ENCODE measurements around the gene LCN10.
"Not testable (repeated sequence)": the region's sequence is repeated elsewhere in the genome, so short reads cannot be mapped to it uniquely, and the experiment has no call there.

Gene LCN10

GRCh38 chr9:136761545-136761981 lies 18.8 kb upstream of the LCN10 start:
- TF ChIP-seq Cebpa-rat (IDR thresholded peaks at IDR 0.05): no peak
- H3K27ac ChIP-seq: peak overlapping the region; percentile 87
- no peak overlapping the region; the same call in 1 of the 2 replicates for H3K9ac ChIP-seq
- peak overlapping the region; percentile 77 for H3K4me2 ChIP-seq
- no peaks in the 10 kb centered on the region for H3K36me3 ChIP-seq
- no peaks in the 10 kb centered on the region for H4K20me1 ChIP-seq
- H3K9me3 ChIP-seq: no peaks in the 10 kb centered on the region
- H3K27me3 ChIP-seq: no peaks in the 10 kb centered on the region
- peaks cover 96% of the 10 kb centered on the region for H3K4me1 ChIP-seq
- no peak overlapping the region for H3K4me3 ChIP-seq

GRCh38 chr9:136760834-136761544 lies 18.2 kb upstream of the LCN10 start:
- H3K4me2 ChIP-seq: peak overlapping the region; percentile 77
- not testable (repeated sequence) for H3K27me3 ChIP-seq

DNA sequence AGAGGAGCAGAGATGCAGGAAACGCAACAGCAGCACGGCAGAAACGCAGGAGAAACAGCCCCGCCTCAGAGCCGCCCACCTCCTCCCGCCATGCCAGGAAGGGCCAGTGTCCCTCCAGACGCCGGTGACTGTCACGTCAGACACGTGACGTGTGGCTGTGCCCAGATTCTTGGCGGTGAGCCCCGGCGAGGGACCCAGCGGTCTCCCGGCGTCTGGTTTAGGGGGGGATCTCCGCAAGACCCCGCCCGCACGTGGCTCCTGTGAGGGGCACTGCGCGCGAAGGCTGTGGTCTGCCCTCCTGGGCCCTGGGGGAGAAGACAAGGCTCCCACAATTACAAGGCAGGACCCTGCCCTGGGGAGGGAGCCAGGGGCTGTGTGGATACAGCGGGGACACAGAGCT lies 17.7 kb upstream of the LCN10 start:
- Histone ChIP-seq H3K36me3 (no peaks in the 10 kb centered on the region), H3K27ac (peak overlapping the region; percentile 87), H3K4me1 (peaks cover 95% of the 10 kb centered on the region), H3K4me2 (peak overlapping the region; percentile 77), H3K9me3 (peaks cover 10% of the 10 kb centered on the region), H3K27me3 (no peaks in the 10 kb centered on the region), H4K20me1 (no peaks in the 10 kb centered on the region), H3K9ac (peak overlapping the region; percentile 75), H3K4me3 (peak overlapping the region; percentile 54)
- no peak for TF ChIP-seq Cebpa-rat (IDR thresholded peaks at IDR 0.05)

More at GRCh38 chr9:136760834-136761544, 18.2 kb upstream of the LCN10 start:
- H3K36me3 ChIP-seq, H4K20me1 ChIP-seq, H3K9me3 ChIP-seq: not testable (repeated sequence)
- Histone ChIP-seq H3K9ac (peak overlapping the region; percentile 75), H3K4me3 (peak overlapping the region; percentile 54; the same call in 1 of the 2 replicates), H3K27ac (peak overlapping the region; percentile 87), H3K4me1 (peaks cover 97% of the 10 kb centered on the region)

GRCh38 chr9:136759436-136760325 lies 16.9 kb upstream of the LCN10 start:
- Histone ChIP-seq H3K9me3 (peaks cover 10% of the 10 kb centered on the region), H3K27ac (peak overlapping the region; percentile 87), H4K20me1 (no peaks in the 10 kb centered on the region), H3K4me3 (peak overlapping the region; percentile 54), H3K36me3 (no peaks in the 10 kb centered on the region), H3K9ac (peak overlapping the region; percentile 75), H3K27me3 (no peaks in the 10 kb centered on the region), H3K4me2 (peak overlapping the region; percentile 77), H3K4me1 (peaks cover 95% of the 10 kb centered on the region)
- TF ChIP-seq Cebpa-rat (IDR thresholded peaks at IDR 0.05): no peak

GRCh38 chr9:136759001-136759400 lies 16.3 kb upstream of the LCN10 start:
- peaks cover 10% of the 10 kb centered on the region for H3K9me3 ChIP-seq
- no peaks in the 10 kb centered on the region for H3K27me3 ChIP-seq
- H3K9ac ChIP-seq: peak overlapping the region; percentile 63; the same call in 1 of the 2 replicates
- no peaks in the 10 kb centered on the region for H3K36me3 ChIP-seq
- H4K20me1 ChIP-seq: no peaks in the 10 kb centered on the region
- peaks cover 95% of the 10 kb centered on the region for H3K4me1 ChIP-seq
- H3K27ac ChIP-seq: peak overlapping the region; percentile 87
- H3K4me3 ChIP-seq: no peak overlapping the region; the same call in 1 of the 2 replicates
- TF ChIP-seq Cebpa-rat (IDR thresholded peaks at IDR 0.05): no peak
- H3K4me2 ChIP-seq: peak overlapping the region; percentile 77

DNA sequence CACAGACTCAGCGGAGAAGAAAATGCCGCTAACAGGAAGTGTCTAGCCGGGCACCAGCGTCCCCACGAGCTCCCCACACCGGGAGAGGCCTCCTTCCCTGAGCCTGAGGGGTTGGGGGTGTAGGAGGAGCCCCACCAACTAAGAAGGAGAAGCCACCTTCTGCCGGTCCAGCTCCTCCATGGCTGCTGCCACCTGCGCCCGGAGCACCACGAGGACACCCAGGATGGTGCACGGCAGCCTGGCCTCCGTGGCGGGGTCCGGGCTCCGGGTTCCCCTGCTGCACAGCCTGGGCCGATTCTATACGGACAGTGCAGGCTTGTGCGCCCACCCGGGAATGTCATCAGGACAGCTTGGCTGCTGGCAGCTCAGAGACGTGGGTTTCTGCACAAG lies 15.0 kb upstream of the LCN10 start:
- Histone ChIP-seq H4K20me1 (no peaks in the 10 kb centered on the region), H3K27me3 (no peaks in the 10 kb centered on the region), H3K9ac (peak overlapping the region; percentile 68), H3K4me3 (peak overlapping the region; percentile 54), H3K27ac (peak overlapping the region; percentile 87), H3K36me3 (no peaks in the 10 kb centered on the region), H3K9me3 (peaks cover 17% of the 10 kb centered on the region), H3K4me2 (peak overlapping the region; percentile 77), H3K4me1 (peaks cover 96% of the 10 kb centered on the region)
- TF ChIP-seq Cebpa-rat (IDR thresholded peaks at IDR 0.05): no peak

DNA sequence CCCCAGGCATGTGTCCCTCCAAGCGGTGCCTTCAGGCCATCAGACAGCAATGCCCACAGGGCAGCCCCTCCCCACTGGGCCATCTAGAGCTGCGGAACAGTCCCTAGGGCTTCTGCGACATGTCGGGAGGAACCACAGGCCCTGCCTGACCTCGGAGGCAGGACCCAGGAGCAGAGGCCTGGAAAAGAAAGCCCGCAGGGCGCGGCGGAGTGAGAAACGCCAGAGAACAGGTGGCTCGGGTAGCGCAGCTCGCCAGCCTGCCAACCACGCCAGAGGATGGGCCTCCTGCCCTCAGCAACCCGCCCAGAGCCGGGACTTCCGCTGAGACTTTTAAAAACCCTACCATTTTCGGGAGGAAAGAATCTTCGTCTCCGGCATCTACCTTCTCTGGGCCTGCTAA lies 14.6 kb upstream of the LCN10 start:
- peak overlapping the region; percentile 68 for H3K9ac ChIP-seq
- H3K36me3 ChIP-seq: no peaks in the 10 kb centered on the region
- no peaks in the 10 kb centered on the region for H3K27me3 ChIP-seq
- peaks cover 20% of the 10 kb centered on the region for H3K9me3 ChIP-seq
- H3K4me2 ChIP-seq: peak overlapping the region; percentile 77
- no peak for TF ChIP-seq Cebpa-rat (IDR thresholded peaks at IDR 0.05)
- peaks cover 92% of the 10 kb centered on the region for H3K4me1 ChIP-seq
- H4K20me1 ChIP-seq: no peaks in the 10 kb centered on the region
- H3K27ac ChIP-seq: peak overlapping the region; percentile 87
- H3K4me3 ChIP-seq: peak overlapping the region; percentile 54

- Histone ChIP-seq H3K4me2 (peak overlapping the region; percentile 77), H3K27ac (peak overlapping the region; percentile 87), H3K36me3 (no peaks in the 10 kb centered on the region), H4K20me1 (no peaks in the 10 kb centered on the region), H3K27me3 (no peaks in the 10 kb centered on the region), H3K4me3 (peak overlapping the region; percentile 54; the same call in 1 of the 2 replicates), H3K9me3 (peaks cover 25% of the 10 kb centered on the region), H3K4me1 (peaks cover 87% of the 10 kb centered on the region), H3K9ac (peak overlapping the region; percentile 68)
- TF ChIP-seq Cebpa-rat (IDR thresholded peaks at IDR 0.05): no peak
Observed at GRCh38 chr9:136756836-136757235, 14.1 kb upstream of the LCN10 start.

DNA sequence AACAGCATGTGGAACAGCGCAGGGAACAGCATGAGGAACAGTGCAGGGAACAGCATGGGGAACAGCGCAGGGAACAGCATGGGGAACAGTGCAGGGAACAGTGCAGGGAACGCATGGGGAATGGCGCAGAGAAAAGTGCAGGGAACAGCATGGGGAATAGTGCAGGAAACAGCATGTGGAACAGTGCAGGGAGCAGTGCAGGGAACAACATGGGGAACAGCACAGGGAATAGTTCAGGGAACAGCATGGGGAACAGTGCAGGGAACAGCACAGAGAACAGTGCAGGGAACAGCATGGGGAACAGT lies 13.3 kb upstream of the LCN10 start:
- Histone ChIP-seq H3K27ac (no peak overlapping the region), H3K36me3 (no peaks in the 10 kb centered on the region), H4K20me1 (no peaks in the 10 kb centered on the region), H3K9me3 (peaks cover 32% of the 10 kb centered on the region), H3K4me2 (peak overlapping the region; percentile 77; the same call in 1 of the 2 replicates), H3K27me3 (no peaks in the 10 kb centered on the region), H3K4me3 (no peak overlapping the region), H3K9ac (no peak overlapping the region), H3K4me1 (peaks cover 80% of the 10 kb centered on the region)
- no peak for TF ChIP-seq Cebpa-rat (IDR thresholded peaks at IDR 0.05)

- not testable (repeated sequence) for H3K4me3 ChIP-seq, H3K27me3 ChIP-seq, H3K36me3 ChIP-seq, H4K20me1 ChIP-seq
- Histone ChIP-seq H3K9me3 (peaks cover 38% of the 10 kb centered on the region), H3K4me2 (peak overlapping the region; percentile 80), H3K27ac (peak overlapping the region; percentile 66; the same call in 1 of the 2 replicates), H3K9ac (peak overlapping the region; percentile 55; the same call in 1 of the 2 replicates), H3K4me1 (peaks cover 75% of the 10 kb centered on the region)
Observed at GRCh38 chr9:136755302-136756133, 12.8 kb upstream of the LCN10 start.
